HG03097 (cell line): Measurements from ENCODE around the gene NCAM1.
"Not testable (repeated sequence)": the region's sequence is repeated elsewhere in the genome, so short reads cannot be mapped to it uniquely, and the experiment has no call there.

Source experiments
- ATAC-seq: cut with Tn5 transposase; IDR thresholded peaks from one replicate; pipeline ENCODE4 v1.9.1; 2021; ENCODE audit not compliant: unreplicated experiment, low FRiP score

NCAM1 gene

DNA sequence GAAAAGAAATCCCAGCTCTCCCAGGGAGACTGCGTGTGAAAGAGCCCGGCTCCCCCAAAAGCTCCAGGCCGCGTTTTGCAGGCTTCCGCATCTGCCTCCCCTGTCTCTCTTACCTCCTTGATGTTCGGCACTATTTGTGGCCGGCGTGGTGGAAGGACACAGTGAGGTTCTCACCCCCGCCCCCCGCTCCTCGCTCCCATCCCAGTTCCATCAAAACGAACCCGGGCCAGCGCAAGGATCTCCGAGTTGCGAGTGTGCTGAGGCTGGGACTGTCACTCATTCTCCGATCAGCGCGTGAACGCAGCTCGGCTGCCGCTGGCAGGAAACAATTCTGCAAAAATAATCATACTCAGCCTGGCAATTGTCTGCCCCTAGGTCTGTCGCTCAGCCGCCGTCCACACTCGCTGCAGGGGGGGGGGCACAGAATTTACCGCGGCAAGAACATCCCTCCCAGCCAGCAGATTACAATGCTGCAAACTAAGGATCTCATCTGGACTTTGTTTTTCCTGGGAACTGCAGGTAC lies at the start of gene NCAM1:
Gene NCAM1, plus strand, starts transcription at position 275 of the 523 bp plus-strand sequence.
- ATAC-seq = no peak

DNA sequence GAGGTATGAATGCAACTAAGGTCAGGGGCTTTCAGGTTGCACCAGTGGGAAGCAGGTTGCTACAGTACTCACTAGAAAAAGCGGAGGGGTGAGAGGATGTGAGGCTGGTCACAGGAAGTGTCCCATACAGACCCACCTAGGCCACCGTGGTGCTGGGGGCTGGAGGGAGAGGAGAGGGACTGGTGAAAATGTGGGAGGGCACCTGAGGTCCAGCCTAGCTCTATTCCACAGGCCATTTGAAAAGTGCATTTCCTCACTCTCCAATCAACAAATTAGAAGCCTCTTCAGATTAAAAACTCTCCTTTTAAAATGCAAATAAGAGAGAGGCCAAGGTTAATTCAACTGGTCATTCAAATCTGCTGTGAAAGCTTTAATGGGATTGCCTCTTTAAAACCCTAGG lies 38.6 kb upstream of the NCAM1 start:
- ATAC-seq = no peak

DNA sequence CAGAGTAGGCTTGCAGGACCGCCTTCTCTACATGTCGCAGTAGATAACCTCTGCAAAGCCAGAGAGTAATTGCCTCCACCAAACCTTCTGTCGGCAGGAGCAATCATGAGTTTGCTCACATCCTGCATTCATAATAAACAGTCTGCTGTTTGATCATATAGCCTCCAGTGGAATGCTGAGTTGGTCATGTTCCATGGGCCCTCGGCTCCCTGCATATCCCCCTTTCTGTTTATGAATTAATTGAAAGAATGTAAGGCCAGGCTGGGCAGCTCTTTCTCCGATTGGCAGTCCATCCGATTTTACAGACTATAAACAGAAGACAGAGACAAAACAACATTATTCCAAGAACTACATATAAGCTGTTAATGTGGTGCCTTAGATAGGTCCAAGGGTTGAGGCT lies 36.4 kb upstream of the NCAM1 start:
- not testable (repeated sequence) for ATAC-seq

- no peak for ATAC-seq
These were observed 35.5 kb upstream of the NCAM1 start for GRCh38 chr11:112925516-112926310.

GRCh38 chr11:112928136-112928535 lies 33.1 kb upstream of the NCAM1 start:
- ATAC-seq = no peak

- ATAC-seq = no peak
These were observed 31.8 kb upstream of the NCAM1 start for GRCh38 chr11:112929432-112929831.

- ATAC-seq = no peak
These were observed 29.5 kb upstream of the NCAM1 start for GRCh38 chr11:112931703-112932102.

DNA sequence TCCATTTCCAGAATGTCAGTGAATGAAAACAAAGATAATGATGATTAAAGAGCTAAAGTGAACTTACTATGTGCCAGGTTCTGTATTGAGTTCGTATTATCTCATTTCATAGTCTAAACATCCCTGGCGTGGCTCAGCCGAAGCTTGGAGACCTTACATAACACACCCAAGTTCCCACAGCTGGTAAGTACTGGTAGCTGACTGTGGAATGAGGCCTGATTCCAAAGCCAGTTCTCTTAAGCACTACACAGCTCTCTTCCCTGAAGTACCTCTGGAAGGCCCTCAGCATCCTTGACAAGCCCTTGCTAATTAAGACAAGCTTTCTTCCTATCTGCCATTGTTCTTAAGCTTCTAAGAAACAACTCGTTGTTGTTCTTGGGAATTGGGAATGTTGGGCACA lies 28.6 kb upstream of the NCAM1 start:
- no peak for ATAC-seq

DNA sequence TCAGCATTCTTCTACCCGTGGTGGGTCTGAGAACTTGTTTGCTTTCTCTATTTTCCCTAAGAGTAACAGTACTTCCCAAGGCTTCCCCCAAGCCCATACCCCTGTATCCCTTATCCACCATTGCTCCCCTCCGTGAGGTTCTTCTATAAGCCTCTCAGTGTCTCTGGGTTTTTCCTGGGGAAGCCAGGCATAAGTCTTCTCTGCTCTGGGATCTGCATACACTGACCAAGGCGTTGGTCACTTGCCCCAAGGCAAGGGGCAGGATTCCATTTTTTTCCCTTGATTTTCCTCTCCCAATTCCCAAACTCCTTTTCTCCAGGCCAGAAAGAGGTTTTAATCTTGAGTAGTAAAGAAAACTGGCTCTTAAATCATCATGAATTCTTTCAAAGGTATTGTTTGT lies 27.2 kb upstream of the NCAM1 start:
- no peak for ATAC-seq

- ATAC-seq = no peak
These were observed 20.1 kb upstream of the NCAM1 start for GRCh38 chr11:112941104-112941503.

GRCh38 chr11:112942966-112943643 lies 18.1 kb upstream of the NCAM1 start:
- no peak for ATAC-seq

- no peak for ATAC-seq
These were observed 14.4 kb upstream of the NCAM1 start for GRCh38 chr11:112946866-112947265.

DNA sequence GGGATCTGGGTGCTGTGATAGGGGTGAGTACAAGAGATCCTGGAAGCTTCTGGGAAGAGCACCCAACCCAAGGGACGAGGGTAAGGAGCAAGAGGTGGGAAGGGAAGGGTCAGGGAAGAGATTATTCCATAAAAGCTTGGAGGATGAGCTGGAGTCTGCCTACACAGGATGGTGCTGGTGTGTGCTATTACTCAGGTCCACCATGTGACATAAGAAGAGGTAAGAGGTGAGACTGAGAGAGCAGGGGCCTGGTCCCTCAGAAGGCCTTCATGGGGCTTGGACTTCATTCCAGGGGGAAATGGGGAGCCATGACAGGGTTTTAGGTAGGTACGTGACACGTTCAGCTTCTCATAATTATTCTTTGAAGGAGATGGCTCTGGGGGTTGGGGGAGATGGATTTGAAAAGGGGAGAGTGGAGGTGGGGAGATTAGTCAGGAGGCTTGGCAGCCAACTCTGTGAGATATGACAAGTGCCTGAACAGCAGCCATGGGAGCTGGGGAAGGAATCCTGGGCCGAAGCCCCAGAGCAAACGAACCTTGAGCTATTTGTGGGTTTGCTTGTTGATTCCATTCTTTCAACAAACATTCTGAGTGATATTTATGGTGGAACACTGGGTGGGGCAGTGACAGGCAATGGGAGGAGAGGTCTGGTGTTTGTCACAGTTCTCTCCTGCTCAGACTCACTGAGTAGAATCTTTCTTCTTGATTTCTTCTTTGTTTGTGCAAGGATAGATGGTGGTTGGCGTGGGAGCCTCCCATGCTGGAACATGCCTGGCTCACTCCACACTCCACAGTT lies 11.2 kb upstream of the NCAM1 start:
- ATAC-seq = no peak

- no peak for ATAC-seq
These were observed 2.5 kb upstream of the NCAM1 start for GRCh38 chr11:112958670-112959069.

DNA sequence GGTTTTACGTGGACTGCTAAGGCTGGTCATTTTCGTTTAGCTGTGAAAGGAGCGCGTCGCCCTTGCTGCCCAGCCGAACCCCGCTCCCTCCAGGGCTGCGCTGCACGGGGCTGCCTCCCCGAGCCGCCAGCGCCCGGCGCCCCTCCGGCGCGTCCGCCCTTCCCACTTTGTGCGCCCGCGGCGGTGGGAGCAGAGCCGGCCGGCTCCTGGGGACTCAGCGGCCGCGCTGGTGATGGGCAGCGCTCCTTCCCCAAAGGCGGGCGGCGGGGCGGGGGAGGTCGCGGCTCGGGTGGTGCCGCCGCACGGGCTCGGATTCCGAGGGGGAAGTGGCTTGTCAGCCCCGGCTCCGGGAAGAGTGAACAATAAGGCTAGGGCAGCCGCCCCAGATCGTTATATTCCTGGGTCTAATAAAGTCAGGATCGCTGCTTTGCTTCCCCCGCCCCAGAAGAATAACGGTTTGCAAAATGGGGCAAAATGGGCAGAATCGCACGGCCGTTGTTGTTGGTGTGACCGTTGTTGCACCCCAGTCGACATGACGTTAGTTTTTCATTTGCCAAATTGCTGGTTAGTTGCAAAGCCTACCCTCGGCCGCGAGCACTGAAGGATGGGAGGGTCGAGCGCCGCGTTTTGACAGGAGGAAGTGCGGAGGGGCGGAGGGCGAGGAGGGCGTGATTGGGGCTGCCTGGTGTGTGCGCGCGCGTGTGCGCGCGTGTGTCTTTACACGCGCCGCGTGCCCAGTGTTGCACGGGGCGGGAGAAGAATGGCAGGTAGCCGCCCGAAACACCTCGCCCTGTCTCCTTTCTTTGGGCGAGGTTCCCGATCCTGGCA lies 745 bp downstream of the NCAM1 start:
- no peak for ATAC-seq

GRCh38 chr11:112962579-112963367 lies 1.6 kb downstream of the NCAM1 start:
- no peak for ATAC-seq

DNA sequence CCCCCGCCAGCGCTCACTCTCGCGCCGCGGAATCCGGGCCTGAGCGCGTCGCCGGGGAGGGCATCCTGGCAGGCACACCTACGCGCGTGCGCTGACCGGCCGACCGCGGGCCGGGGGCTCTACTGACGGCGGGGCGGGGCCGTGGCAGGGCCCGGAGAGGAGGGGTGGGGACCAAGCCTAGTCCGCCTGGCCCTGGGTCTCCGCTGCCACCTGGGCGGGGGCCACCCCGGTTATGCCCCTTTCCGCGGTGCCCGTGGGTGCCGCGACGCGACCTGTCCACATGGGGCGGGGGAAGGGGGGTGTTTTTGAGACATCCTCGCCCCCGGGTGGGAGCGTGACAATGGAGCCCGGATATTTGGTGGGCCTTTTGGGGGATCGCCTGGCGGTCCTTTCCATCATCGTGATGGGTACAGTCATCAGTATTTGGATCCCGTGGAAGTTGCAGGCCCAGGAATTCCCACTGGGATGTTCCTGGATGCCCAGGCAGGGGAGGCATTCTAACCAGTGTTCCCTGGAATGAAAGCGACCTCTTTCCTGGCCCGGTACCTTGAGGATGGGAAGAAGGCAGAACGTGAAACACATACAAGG lies 2.2 kb downstream of the NCAM1 start:
- ATAC-seq = no peak

DNA sequence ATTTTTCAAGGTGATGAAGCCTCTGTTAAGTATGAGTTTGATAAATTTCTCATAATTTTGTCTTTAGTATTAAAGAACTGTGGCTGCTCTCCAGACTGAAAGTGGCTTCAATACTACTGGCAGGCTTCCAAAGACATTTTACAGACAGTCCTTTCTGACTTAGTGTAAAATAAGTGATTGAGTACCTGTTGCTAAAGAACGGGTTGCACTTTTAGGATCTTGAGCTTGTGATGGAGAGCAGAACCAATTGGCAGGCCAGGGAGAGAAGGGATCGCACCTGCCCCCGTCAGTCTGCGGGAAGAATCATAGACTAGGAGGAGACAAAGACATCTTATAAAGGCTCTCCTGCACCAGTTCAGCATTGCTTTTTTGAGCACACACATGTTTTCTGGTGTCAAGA lies 4.4 kb downstream of the NCAM1 start:
- no peak for ATAC-seq

- ATAC-seq = no peak
These were observed 5.3 kb downstream of the NCAM1 start for GRCh38 chr11:112966561-112966960.
